HG03103 (cell line): ENCODE data around the gene LRBA.
A peak's percentile ranks its signal among the peaks of the same experiment; 100 is the strongest.

Experiments
- ATAC-seq: cut with Tn5 transposase; IDR thresholded peaks from one replicate; pipeline ENCODE4 v1.9.1; 2021; ENCODE audit warnings: low read depth; ENCODE audit not compliant: unreplicated experiment

Gene LRBA

GRCh38 chr4:150464523-150464922, 550.6 kb downstream of the LRBA start:
- ATAC-seq = no peak

DNA sequence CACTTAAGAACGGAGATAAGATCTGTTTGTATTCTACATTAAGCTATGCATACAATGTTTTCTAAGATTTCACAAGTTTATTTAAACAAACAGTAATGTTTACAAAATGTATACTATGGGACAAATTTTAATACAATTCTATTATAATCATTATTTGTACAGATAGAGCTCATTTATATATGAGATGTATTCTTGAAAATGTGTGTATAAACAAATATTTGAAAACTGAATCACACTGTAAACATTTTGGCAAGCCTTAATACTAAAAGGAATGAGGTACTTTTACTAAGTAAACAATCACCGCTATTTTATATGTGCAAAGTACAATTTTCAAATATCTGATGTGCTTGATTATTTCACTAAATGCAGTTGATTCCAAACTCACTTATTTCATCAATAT, 552.3 kb downstream of the LRBA start:
- ATAC-seq = no peak

DNA sequence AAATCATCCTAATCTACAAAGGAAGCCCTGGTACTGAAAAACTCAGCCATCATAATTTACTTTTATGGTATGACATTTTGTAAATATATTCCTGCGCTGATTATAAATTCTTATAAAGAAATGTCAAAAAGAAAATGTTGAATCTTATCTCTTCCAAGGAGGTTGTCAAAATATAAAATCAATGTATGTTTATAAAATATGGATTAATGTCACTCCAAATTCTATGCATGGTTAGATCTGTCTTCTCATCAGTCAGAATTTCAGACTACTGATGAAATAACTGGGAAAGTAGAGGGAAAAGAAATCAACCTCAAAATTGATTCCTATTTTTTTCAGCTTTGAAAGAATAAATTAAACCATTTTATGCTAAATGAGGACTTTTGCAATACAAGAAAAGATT, 553.1 kb downstream of the LRBA start:
- ATAC-seq = no peak

- no peak for ATAC-seq
Observed at GRCh38 chr4:150457802-150458201, 557.3 kb downstream of the LRBA start.

DNA sequence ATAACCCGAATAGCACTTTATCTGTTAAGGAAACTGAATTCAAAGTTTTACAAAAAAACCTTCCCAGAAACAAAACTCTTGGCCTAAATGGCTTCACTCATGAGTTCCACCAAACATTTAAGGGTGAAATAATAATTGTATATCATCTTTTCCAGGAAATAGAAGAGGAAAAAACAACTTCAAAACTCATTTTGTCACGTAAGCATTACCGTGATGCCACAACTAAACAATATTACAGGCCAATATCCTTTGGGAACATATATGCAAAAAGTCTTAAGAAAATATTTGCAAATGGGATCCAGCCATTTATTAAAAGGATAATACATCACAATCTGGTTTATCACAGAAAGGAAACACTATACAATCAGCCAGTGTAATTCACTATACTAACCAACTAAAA, 563.2 kb downstream of the LRBA start:
- ATAC-seq = no peak

DNA sequence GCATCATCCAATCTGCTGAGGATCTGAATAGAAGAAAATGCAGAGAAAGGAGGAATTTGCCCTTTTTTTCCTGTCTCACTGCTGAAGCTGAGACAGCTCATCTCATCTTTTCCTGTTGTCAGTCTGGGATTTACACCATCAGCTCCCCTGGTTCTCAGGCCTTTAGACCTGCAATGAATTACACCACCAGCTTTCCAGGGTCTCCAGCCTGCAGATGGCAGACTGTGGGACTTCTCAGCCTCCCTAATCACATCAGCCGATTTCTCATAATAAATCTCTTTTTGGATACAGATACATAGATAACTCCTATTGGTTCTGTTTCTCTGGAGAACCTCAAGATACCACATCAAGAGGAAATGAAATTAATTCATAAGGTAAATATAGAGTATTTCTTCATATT, 567.7 kb downstream of the LRBA start:
- ATAC-seq = no peak

DNA sequence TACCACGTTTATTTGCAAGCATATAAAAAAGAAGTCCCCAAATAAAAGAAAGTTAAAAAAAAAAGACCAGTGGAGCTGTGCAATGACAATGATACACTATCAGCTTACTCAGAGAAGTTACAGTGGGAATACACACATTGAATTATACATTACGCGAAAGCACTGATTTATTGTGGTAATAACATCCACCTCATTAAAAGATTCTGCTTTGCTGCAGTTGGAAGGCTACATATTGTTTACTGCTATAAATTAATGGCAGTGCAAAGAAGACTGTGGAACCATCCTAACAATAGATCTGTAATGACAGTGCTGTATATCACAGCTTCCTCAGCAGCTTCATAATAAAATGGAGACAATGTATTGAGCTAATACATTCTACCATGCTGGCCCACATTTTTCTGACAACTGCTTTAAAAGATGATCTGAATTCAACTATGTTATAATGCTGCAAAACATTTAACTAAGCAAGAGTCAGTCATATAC, 575.6 kb downstream of the LRBA start:
- no peak for ATAC-seq

DNA sequence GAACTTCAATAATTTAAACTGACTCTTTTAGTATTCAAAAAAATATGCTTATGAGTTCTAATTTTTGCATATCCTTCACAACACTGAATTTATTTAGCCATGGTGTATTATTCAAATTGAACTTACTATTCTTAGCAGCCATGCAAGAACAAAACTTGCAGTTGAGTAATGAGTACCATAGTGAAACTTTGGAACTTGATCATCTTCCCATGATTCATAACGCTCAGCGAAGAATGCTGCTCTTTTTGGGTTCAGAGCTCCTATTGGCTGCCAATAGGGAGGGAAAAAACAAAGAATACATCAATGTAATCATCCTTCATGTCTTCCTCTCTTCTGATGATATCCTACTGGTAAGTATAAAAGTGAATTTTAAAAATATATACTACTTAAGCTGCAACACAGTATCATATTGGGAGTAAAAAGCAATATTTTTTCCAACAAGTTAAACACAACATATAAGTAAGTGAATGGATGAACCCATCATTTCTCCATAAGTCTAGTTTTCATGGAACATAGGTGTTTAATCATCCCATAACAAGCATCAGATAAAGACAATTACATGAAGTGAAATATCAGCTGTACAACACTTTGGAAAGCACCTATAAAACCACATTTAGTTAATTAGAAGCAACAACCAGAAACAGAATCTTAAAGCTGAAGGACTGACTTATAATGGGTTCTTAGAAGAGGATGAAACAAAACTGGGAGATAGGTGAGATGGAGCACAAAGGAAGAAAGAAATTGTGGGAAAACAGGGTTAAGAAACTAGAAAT, 578.3 kb downstream of the LRBA start:
- no peak for ATAC-seq

GRCh38 chr4:150431221-150431620, 583.9 kb downstream of the LRBA start:
- no peak for ATAC-seq

- ATAC-seq = no peak
Observed at GRCh38 chr4:150425161-150425560, 589.9 kb downstream of the LRBA start.

- no peak for ATAC-seq
Observed at GRCh38 chr4:150423503-150423902, 591.6 kb downstream of the LRBA start.

GRCh38 chr4:150423074-150423473, 592.0 kb downstream of the LRBA start:
- no peak for ATAC-seq

- no peak for ATAC-seq
Observed at GRCh38 chr4:150421612-150422011, 593.5 kb downstream of the LRBA start.

DNA sequence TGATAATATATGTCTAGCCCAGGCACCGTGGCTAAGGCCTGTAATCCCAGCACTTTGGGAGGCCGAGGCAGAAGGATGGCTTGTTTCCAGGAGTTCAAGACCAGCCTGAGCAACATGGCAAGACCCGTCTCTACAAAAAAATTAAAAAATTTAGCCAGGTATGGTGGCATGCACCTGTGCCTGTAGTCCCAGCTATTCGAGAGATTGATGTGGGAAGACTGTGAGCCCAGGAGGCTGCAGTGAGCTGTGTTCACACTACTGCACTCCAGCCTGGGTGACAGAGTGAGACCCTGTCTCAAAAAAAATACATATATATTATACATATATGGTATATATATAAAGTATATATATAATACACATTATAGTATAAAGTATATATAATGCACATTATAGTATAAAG, 595.1 kb downstream of the LRBA start:
- no peak for ATAC-seq

GRCh38 chr4:150418757-150419410, 596.2 kb downstream of the LRBA start:
- no peak for ATAC-seq

DNA sequence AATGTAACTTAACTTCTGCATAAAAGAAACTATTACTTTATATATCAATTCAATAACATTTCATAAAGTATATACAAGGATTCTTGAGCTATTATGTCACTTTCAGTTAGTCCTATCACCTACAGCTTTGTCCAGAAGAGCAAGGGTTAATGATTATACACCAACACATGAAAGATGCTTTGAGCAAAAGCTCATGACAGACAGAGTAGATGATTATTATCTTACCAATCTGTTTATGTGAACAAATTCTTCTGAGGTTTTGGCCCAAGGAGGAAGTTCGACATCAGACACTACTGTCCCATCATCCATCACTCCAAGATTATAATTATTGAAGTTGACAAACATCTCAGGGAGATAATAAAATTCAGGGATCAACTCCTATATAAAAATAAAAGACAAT, 599.9 kb downstream of the LRBA start:
- ATAC-seq = no peak

DNA sequence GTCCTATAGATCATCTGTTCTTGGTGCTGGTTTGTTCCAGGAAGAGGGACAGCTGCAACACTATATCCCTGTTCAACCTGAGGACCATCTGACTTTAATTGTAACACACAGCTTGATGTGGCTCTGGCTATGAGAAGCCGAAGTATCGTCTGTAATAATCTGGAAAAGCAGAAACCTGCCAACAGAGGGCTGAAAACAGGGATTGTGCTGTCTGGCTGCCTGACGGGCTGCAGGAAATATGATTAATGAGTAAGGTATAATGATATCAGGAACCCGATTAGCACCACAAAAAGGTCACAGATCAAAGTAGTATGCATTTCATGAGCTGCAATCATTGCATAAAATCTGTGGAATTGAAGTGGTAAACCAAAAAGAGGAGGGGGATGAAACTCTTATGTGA, 603.6 kb downstream of the LRBA start:
- no peak for ATAC-seq

DNA sequence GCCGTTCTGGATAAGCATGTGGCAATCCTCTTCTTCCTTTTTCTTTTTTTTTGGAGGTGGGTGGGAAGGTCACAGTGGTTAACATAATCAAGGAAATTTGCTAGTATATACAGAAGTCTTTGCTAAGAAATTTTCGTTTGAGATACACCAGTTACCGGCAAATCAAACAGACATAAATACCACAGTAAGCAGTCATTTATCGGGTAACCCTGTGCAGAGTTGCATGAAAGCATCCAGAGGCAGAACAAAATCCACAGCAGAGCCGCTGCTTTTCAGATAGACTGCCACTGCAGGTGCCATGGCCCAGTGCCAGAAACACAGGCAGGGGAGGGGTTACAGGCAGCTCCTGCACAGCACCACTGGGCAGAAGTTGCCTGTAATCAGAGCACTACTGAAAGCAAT, 612.2 kb downstream of the LRBA start:
- ATAC-seq = peak; percentile 60

DNA sequence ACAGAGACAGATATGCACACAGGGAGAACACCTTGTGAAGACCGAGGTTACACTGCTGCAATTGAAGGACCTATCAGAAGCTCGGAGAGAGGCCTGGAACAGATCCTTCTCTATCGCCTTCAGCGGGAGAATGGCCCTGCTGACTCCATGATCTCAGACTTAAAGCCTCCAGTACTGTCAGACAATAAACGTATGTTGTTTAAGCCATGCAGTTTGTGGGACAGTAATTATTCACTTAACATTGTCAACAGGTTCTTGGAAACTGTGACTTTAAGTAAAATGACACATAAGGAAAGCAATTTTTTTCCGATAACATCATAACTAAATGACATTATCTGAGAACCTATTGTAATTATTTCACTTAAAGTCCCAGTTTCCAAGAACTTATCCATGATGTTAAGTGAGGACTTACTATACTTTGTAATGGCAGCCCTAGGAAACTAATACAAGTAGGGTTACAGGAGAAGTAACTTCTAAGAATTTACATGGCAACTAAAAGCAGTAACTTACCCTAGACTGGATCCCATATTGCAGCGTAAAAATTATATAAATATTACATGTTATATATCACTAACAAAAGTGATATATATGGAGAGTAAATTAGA, 613.9 kb downstream of the LRBA start:
- ATAC-seq = no peak

DNA sequence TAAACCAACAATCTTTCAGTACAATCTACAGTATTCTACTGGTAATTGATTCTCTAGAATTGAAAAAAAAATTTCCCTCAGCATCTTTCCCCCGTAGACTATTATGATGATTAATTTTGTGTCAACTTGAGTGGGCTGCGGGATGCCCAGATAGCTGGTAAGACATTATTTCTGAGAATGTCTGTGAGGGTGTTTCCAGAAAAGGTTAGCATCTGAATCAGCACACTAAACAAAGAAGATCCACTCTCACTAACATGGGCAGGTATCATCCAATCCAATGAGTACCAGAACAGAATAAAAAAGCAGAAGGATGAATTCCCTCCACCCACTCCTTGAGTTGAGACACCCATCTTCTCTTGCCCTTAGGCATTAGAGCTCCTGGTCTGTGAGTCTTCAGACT, 619.2 kb downstream of the LRBA start:
- ATAC-seq = no peak

DNA sequence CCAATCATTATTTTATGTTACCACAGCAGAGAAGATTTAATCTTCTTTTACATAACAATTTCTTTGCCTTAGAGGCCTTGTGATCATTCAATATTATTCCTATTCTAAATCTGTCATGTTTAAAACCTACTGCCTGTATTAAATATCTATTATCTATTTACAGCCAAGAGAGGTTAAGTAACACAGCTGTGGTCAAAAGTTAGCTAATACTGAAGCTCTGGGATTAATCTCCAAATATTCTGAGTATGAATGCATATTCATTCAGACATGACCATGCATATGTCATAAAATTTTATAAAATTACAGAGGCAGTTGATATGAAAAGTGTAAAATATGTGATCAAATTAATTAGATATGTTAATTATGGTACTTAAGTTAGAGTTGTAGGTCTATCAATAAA, 621.0 kb downstream of the LRBA start:
- no peak for ATAC-seq

DNA sequence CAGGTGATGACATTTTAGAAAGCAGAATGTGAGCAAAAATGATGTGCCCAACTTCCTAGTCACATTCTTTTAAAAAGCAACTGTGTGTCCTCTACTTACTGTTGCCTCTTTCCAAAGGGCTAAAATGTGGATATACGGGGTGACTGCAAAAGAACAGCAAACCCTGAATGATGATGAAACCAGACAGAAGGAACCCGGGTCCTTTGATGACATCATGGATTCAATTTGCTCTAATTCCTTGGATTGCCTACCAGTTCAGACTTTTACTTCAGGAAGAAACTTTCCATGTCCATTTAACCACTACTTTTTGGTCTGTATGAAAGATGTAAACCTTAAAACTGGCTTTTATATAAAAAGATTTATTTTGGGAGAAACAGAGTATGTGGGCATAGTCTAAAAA, 624.0 kb downstream of the LRBA start:
- ATAC-seq = no peak
